Endometrium (tissue), 2 donors: ENCODE measurements around the gene SS18L1.

ENCODE experiments used
- FAIRE-seq: peaks from 2 replicates; lab custom pipeline; 2012; peaks lifted over from hg19 to GRCh38; lab: Jason Lieb, UNC
- donor health status: control.
- donor health status: control.

Gene SS18L1

DNA sequence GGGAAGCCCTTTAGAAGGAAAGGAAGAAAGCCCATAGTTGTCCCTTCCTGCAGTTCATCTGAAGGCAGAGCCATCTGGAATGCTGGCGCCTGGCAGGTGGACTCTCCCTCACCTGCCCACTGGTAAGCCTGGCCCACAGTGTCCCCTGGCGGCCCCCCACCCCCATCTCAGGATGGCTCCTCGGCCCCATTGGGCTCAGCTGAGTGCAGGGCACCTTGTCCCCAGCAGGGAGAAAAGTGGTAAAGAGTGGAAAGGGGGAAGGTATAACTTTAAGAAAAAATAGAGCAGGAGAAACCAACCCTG, 12.6 kb downstream of the SS18L1 start:
- no peak for FAIRE-seq

DNA sequence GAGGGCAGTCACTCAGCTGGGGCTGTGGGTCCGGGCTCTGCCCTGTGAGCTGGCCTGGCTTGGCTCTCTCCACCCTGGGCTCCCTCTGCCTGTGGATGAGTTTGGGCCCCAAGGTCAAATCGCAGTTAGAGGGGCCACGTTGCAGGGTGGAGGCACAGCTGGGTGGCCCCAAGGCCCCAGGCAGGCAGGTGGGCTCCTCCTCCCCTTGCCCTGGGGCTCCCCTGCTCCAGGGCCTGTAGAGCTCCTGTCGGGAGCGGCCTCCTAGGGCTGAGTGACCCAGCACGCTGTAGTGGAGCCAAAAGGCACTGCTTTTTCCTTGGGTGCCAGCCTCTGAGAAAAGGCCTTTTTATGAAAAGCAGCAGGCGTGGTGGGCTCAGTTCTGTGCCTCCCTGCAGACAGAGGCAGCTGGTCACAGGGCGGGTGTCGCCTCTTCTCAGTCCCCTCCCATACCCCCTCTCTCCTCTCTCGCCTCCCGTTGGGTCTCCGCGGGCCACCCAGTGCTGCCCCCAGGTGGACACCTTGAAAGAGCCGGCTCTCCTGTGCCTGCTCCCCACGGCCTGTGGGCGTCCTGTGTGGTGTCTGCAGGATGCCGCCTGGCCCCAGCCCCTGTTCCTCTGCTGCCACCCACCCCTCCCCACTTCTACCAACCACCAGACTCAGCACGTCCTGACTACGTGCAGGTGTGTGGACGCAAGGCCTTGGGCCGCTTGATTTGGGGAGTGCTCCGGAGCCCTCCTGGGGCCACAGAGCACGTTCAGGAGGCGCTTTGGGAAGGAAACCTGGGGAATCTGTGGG, 13.2 kb downstream of the SS18L1 start:
- FAIRE-seq: no peak

DNA sequence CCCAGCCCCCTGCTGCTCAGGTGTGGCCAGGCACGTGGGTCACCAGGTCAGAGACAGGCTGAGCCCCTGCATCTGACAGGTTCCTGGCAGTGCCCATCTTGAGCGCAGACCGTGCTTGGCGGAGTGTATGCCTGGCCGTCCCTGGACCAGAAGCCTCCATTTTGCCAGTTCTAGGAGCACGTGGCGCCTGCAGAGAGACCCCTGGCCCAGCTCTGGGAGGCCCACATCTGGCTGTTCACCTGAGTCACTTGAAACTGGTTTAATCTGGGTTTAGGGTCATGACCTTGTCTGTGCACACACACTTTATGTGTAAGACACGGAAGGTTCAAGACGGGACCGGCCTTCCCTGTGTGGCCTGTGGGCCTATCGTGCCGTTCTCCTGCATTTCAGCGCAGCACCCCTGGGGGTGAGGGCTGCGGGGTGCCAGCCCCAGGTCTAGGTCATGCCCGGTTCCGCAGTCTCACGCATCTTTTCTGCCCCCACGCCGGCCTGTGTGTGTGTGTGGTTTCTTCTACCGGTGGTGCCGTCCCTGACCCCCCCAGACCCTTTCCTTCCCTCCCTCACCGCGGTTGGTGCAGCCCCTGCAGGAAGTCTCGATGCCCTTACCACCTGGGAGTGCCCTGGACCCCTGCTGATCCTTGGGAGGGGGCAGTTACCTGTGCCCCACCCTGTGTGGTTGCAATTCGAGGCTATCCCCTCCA, 14.0 kb downstream of the SS18L1 start:
- no peak for FAIRE-seq

DNA sequence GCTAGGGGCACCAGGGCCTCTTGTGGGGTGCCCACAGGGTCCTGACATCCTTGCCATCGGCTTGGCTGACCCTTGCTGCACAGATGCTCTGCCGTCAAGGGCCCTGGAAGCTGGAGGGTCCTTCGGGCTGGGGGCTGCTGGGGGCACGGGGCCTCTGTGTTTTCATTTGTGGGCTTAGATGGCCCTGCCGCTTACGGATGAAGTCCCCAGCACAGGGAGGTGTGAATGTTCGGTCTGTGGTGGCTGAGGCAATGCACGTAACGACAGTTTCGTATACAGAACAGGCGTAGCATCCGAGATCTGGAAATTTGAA, 14.5 kb downstream of the SS18L1 start:
- FAIRE-seq: no peak

DNA sequence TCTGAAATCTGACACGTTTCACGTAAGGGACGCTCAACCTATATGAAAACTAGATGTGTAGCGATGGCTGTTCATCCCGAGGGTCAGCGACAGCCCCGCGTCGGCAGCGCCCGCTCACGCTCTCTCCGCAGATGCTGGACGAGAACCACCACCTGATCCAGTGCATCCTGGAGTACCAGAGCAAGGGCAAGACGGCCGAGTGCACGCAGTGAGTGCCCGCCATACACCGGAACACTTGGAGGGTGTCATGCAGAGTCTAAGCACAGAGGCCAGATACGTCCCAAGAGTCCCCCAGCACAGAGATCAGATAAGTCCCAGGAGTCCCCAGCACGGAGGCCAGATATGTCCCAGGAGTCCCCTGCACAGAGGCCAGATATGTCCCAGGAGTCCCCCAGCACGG, 15.0 kb downstream of the SS18L1 start:
- FAIRE-seq: no peak

DNA sequence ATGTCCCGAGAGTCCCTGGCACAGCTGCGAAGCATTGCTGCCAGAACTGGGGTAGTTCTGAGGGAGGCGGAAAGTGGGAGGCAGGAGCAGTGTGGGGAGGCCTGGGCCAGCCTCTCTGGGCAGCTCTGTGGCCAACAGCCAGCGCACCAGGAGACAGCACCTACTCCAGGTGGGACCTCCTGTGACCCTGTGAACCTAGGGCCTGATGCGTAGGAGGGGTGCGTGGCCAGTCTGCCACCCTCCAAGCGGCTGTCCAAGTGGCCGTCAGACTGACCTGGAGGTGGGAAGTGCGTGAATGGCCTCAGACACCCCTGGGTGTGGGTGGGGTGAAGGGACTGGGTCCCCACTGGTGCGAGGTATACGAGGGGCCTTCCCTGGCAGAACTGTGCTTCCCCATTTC, 15.5 kb downstream of the SS18L1 start:
- FAIRE-seq: no peak

DNA sequence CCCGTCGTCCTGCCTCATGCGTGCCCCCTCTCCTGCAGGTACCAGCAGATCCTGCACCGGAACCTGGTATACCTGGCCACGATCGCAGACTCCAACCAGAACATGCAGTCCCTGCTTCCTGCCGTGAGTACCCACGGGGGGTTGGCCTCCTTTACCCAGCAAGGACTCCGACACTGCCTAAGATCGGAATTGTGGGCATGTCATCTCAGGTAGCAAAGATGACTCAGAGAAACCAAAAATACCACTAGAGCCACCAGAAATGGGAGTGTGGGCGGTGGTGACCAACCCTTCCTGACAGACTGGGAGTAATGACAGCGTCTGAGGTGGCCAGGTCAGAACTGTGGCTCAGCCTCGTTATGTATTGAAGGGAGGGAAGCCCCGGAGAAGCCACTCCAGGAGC, 16.3 kb downstream of the SS18L1 start:
- no peak for FAIRE-seq

DNA sequence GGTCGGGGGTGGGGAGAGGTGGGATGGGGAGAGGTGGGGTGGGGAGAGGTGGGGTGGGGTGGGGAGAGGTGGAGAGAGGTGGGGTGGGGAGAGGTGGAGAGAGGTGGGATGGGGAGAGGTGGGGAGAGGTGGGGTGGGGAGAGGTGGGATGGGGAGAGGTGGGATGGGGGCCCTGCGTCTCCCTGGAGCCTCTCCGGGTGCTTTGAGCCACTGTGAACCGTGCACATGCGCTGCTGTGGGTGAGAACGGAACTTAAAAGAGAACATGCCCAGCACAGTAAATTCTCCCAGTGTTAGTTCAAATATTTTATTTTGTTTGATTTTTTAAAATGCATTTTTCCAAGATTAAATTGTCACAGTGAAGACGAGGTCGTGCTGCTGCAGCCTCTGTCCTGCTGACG, 16.7 kb downstream of the SS18L1 start:
- no peak for FAIRE-seq

DNA sequence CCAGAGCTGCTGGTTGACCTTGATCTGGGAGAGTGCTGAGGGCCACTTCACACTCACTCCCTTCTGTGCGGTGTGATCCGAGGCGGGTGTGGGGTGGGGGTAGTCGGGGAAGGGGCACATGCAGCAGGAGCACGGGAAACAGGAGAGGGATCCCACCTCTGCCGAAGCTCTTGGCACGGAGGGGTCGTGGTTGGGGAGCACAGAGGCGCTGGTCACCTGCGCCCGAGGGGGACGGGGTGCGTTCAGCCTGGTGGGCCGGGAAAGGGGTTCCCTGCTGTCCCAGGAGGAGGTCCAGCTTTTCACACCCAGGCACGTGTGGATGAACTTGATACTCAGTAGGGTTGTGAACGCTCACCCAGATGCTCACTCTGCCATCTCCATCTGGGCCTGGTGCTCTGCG, 17.3 kb downstream of the SS18L1 start:
- FAIRE-seq: no peak

DNA sequence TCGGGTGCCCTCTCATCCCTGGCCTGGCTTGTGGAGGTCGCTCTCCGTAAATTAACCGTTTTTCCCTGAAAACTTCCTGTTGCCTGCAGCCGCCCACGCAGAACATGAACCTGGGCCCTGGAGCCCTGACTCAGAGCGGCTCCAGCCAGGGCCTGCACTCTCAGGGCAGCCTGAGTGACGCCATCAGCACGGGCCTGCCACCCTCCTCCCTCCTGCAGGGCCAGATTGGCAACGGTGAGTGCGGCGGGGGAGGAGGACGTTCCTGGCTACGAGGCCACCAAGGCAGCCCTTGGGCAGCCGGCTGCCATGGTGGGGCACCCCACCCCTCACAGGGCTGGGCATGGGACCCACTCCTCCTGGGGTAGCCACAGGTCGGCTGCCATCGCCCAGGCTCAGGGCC, 17.8 kb downstream of the SS18L1 start:
- no peak for FAIRE-seq

DNA sequence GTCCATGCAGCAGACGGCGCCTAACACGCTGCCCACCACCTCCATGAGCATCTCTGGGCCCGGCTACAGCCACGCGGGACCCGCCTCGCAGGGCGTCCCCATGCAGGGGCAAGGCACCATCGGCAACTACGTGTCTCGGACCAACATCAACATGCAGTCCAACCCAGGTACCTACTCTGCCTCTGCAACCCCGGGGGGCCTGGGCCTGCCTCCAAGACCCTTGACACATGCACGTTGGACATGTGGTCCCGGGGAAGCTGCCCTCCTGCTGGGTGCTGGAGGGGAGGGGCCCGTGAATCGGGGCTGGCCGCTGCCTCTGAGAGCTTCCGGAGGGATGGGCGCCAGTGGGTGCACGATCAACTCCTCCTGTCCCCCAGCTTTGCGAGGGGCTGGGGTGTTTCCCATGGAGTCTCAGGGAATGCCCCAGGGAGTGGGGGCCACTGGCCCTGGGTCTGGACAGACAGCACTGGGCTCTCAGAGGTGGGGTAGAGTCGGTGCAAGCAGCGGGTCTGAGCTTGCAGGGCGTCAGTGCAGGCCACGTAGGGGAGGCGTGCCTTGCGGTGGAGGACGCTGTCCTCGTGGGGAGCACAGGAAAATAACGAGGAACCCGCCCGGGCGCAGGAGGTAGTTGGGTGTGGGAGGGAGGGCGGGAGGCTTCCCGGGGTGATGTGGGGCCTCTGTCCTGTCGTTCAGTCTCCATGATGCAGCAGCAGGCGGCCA, 19.4 kb downstream of the SS18L1 start:
- FAIRE-seq: no peak

DNA sequence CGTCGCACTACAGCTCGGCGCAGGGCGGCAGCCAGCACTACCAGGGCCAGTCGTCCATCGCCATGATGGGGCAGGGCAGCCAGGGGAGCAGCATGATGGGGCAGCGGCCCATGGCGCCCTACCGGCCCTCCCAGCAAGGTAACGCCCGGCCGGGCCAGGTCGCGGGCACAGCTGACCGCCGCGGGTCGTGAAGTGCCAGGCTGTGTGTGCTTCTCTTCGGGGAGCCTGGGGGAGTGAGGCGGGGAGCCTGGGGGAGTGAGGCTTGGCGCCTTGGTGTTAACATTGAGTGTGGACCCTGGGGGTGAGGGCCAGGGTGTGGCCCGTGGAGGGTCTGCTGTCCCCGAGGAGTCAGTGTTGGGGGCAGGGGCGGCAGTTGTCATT, 19.9 kb downstream of the SS18L1 start:
- no peak for FAIRE-seq

DNA sequence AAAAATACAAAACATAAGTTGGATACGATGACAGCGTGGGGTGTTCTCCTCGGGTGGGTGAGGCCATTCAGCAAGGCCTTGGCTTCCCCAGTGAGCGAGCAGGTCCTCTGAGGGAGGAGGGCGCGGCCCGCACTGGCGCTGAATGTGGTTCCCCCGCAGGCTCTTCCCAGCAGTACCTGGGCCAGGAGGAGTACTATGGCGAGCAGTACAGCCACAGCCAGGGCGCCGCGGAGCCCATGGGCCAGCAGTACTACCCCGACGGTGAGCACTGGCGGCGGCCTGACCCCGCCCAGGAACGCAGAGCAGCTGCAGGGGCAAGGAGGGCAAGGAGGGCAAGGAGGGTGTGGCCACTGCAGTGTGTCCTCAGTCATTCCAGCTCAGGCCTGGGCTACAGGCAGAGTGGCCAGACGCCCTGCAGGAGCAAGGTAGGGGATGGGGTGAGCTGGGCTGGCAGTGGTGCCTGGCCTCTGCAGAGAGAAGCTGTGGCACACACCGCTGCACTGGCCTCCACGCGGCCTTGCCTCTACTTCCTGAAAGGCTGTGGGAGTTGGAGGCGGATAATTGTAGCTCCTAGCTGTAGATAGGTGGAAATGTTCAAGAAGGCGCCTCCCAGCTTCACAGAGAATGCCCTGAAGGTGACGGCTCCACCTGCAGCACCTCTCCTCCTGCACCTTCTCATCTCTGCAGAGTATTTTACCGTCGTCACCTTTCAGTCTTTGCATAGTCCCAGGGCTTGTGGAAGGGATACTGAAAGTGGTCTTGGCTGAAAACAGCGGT, 20.6 kb downstream of the SS18L1 start:
- no peak for FAIRE-seq

DNA sequence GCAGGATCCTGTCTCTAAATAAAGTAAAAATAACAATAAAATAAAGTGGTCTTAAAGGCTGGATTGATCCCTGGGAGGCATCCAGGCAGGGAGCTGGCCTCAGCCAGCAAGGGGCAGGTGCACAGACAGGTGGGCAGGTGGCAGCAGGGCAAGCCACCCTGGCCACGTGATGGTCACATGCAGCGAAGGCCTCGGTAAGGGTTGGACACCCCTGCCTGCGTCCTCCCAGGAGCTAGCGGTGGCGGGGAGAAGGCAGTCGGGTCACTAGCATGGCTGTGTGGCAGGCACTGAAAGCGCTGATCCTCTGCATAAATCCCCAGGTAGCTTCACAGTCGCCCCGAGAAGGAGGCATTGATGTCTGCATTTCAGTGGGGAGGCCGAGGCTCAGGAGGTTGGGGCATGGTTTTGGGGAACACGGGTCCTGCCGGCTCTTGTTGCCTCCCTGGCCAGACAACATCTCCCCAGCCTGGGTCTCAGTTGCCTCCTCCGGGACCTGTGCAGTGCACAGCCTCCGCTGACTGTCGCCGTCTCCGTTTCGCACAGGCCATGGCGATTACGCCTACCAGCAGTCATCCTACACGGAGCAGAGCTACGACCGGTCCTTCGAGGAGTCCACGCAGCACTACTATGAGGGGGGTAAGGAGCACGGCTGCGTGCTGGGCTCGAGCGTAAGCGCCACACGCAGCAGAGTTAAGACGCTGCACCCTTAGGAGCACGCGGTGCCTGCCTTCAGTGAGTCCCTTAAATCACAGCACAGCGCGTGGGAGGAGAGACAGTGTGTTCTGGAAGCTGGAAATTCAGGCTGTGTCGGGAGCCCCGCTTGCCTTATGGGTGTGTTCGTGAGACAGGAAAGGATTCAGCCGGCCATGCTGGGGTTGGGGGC, 21.6 kb downstream of the SS18L1 start:
- no peak for FAIRE-seq

DNA sequence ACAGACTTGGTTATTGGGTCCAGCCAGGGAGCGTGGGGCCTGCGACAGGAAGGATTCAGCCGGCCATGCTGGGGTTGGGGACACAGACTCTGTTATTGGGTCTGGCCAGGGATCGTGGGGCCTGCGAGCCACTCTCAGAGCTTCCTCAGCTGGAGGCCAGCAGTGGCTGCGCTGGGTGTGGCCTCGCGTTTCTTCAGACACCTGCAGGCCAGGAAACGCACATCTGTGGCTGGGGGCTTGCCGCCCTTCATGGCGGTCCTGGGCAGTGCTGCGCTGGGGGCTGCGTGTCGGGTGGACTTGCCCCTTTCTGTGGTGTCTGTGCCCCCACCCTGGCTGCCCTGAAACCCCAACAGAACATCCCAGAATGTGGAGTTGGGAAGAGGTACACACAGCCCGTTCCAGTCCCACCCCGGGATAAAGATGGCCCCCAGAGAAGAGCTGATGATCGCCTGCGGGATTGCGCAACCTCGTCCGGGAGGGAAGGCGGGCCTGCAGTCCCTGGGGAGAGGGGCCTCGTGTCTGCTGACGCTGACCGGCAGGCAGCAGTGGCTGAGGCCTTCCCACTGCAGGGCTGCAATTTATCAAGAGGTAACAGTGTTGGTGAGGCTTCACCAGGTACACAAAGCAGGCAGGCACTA, 22.3 kb downstream of the SS18L1 start:
- no peak for FAIRE-seq

DNA sequence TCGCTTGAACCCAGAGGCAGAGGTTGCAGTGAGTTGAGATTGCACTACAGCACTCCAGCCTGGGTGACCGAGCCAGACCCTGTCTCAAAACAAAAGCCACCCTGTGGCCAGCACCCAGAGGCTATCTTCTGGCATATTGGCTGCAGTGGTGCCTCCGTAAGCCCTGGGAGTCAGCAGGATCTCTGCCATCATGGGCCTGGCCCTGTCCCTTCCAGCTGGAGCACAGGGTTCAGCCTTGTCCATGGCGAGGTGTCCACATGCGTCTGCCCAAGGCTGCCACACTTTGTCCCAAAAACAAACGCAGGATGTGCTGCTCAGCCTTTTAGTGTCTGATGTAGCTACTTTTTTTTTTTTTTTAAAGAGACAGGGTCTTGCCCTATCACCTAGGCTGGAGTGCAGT, 23.9 kb downstream of the SS18L1 start:
- FAIRE-seq: no peak

DNA sequence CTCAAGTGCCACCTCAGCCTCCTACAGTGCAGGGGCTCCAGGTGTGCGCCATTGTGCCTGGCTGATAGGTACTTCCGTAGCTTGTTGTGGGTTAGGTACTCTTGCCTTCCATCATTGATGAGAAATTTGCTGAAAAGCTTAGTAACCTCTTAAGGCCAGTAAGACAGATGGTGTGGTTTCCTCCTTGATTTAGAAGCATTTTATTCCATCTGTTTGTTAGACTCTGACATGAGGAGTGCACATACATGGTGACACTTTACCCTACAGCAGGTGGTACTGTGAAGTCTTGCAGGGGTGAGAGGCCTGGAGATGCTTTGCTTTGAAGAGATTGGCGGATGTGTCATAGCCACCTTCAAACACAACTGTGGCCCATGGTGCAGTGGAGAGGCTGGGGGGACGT, 24.5 kb downstream of the SS18L1 start:
- no peak for FAIRE-seq

DNA sequence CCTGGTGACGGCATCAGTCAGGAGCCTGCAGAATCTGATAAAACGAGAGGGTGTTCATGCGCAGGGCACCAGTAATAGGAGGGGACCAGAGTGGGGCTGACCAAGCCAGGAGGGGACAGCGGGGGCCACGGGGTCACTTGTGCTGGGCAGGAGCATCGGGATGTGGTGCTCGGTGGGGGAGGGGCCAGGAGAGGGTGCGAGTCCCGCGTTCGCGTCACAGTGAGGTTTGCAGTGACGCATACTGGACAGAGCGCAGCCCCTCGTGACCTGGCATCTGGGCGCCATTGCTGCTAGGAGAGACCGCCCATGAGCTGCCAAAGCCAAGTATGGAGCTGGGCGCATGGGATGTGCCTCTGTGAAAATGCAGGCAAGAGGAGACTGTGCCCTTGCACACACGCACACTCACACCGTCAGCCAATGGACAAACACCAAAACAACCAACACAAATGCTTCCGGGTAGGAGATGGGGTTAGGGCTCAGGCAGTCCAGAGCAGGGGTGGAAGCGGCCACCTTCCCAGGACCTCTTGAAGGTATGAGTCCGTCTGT, 25.4 kb downstream of the SS18L1 start:
- FAIRE-seq: no peak

DNA sequence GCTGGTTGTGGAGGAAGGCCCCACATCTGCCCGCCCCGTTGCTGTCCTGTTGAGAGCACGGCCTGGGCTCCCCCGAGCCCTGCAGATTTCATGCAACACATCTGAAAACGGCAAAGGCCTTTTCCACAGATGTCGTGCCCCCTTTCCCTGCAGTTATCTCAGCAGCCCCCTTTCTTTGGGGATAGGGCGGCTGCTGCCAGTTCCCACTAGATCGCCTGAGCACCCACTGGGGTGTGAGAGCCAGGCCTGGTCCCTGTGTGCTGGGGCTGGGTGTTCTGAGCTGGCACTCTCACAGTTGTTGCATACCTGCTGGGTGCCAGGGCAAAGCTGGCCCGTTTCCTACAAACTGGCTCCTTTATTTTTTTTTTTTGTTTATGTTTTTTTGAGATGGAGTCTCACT, 27.0 kb downstream of the SS18L1 start:
- FAIRE-seq: no peak

DNA sequence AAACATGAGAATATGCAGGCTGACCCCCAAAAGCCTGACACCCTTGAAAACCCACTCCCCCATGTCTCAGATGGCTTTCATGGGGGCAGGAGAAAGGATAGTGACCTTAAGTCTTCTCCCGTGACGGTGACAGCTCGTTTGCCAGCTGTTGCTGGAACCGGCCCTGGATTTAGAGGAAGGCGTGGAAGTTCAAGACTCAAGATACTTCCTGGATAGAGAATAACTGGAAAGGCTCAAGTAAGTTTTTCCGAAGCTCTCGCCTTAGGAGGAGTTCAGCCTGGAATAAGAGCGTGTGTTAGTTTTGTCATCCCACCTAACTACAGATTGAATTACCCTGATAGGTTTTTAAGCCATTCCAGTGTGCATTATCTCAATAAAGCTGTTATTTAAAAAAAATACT, 27.7 kb downstream of the SS18L1 start:
- FAIRE-seq: no peak

DNA sequence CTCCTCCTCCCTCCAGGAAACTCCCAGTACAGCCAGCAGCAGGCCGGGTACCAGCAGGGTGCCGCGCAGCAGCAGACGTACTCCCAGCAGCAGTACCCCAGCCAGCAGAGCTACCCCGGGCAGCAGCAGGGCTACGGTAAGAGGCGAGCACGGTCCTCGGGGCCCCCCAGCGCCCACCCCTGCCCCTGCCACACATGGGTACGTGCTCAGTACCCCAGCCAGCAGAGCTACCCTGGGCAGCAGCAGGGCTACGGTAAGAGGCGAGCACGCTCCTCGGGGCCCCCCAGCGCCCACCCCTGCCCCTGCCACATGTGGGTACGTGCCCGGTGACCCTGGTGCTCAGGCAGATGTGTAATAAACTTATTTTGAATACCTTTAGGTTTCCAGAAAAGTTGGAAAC, 29.1 kb downstream of the SS18L1 start:
- FAIRE-seq: no peak
